Mononuclear cell (primary cell): ENCODE measurements around the gene SELP. TPM values are rescaled to one million over a fixed set of nuclear protein-coding genes. Genes with fewer than 3 reads are reported as not detected.

Source experiments
- H3K27me3 ChIP-seq: 2 replicates; pipeline ENCODE4 v1.6.0; 2011; ENCODE audit warnings: low read length, control low read depth; ENCODE audit not compliant: insufficient read depth
- H3K4me1 ChIP-seq: 2 replicates; pipeline ENCODE4 v1.5.1; 2011; ENCODE audit warnings: mild to moderate bottlenecking, low read length, control low read depth; ENCODE audit not compliant: insufficient read depth
- H3K4me3 ChIP-seq: 2 replicates; pipeline ENCODE4 v1.5.1; 2011; ENCODE audit warnings: mild to moderate bottlenecking, low read length, moderate library complexity
- H3K9me3 ChIP-seq: 2 replicates; pipeline ENCODE4 v1.5.1; 2011; ENCODE audit warnings: low read depth, mild to moderate bottlenecking, control low read depth, low read length
- total RNA-seq: library from RNA; depleted of rRNA; stranded (reverse); fragments of >200 nt; gene quantifications from one replicate; pipeline ENCODE4 v1.2.3, GENCODE V29; 2012

The SELP gene
- total RNA-seq, 1 donor: 17.0 TPM

GRCh38 chr1:169595764-169596711, 33.9 kb downstream of the SELP start:
- no peaks in the 10 kb centered on the region for H3K27me3 ChIP-seq
- no peaks in the 10 kb centered on the region for H3K4me1 ChIP-seq

GRCh38 chr1:169594391-169594790, 35.5 kb downstream of the SELP start:
- Histone ChIP-seq H3K9me3 (no peaks in the 10 kb centered on the region), H3K4me1 (no peaks in the 10 kb centered on the region), H3K4me3 (no peak overlapping the region), H3K27me3 (no peaks in the 10 kb centered on the region)

More at GRCh38 chr1:169595764-169596711, 33.9 kb downstream of the SELP start:
- Histone ChIP-seq H3K4me3 (no peak overlapping the region), H3K9me3 (no peaks in the 10 kb centered on the region)

GRCh38 chr1:169590932-169591331, 39.0 kb downstream of the SELP start:
- peaks cover 18% of the 10 kb centered on the region for H3K4me1 ChIP-seq
- no peaks in the 10 kb centered on the region for H3K27me3 ChIP-seq
- H3K4me3 ChIP-seq: no peak overlapping the region
- H3K9me3 ChIP-seq: no peaks in the 10 kb centered on the region

- H3K4me1 ChIP-seq: peaks cover 23% of the 10 kb centered on the region
- no peaks in the 10 kb centered on the region for H3K27me3 ChIP-seq
- H3K9me3 ChIP-seq: no peaks in the 10 kb centered on the region
- H3K4me3 ChIP-seq: no peak overlapping the region
Observed at GRCh38 chr1:169588785-169589485, 41.0 kb downstream of the SELP start.

GRCh38 chr1:169588112-169588511, 41.8 kb downstream of the SELP start:
- Histone ChIP-seq H3K27me3 (no peaks in the 10 kb centered on the region), H3K4me1 (peaks cover 23% of the 10 kb centered on the region), H3K4me3 (no peak overlapping the region), H3K9me3 (no peaks in the 10 kb centered on the region)

GRCh38 chr1:169586395-169587255, 43.3 kb downstream of the SELP start, which contains the start of gene F5:
TSS of gene F5 (minus strand) at chr1:169586481. CDS start at chr1:169586386, 95 bp downstream.
- Histone ChIP-seq H3K4me3 (peak within 1 kb of the TSS; percentile 41), H3K27me3 (no peaks in the 10 kb centered on the region), H3K9me3 (no peaks in the 10 kb centered on the region), H3K4me1 (peaks cover 23% of the 10 kb centered on the region)

GRCh38 chr1:169586067-169586394, 43.9 kb downstream of the SELP start:
- Histone ChIP-seq H3K4me3 (peak overlapping the region; percentile 41), H3K27me3 (no peaks in the 10 kb centered on the region), H3K4me1 (peaks cover 23% of the 10 kb centered on the region), H3K9me3 (no peaks in the 10 kb centered on the region)

- Histone ChIP-seq H3K9me3 (no peaks in the 10 kb centered on the region), H3K4me3 (peak overlapping the region; percentile 5), H3K27me3 (no peaks in the 10 kb centered on the region), H3K4me1 (peaks cover 23% of the 10 kb centered on the region)
Observed at GRCh38 chr1:169585181-169585580, 44.7 kb downstream of the SELP start.

- H3K4me3 ChIP-seq: peak overlapping the region; percentile 5
- H3K4me1 ChIP-seq: peaks cover 23% of the 10 kb centered on the region
- no peaks in the 10 kb centered on the region for H3K9me3 ChIP-seq
- no peaks in the 10 kb centered on the region for H3K27me3 ChIP-seq
Observed at GRCh38 chr1:169584483-169585144, 45.3 kb downstream of the SELP start.

- H3K9me3 ChIP-seq: no peaks in the 10 kb centered on the region
- no peaks in the 10 kb centered on the region for H3K4me1 ChIP-seq
- no peak overlapping the region for H3K4me3 ChIP-seq
- no peaks in the 10 kb centered on the region for H3K27me3 ChIP-seq
Observed at GRCh38 chr1:169577981-169578738, 51.8 kb downstream of the SELP start.

- H3K4me3 ChIP-seq: no peak overlapping the region
- no peaks in the 10 kb centered on the region for H3K4me1 ChIP-seq
- no peaks in the 10 kb centered on the region for H3K27me3 ChIP-seq
- H3K9me3 ChIP-seq: no peaks in the 10 kb centered on the region
Observed at GRCh38 chr1:169576935-169577331, 53.0 kb downstream of the SELP start.

- no peaks in the 10 kb centered on the region for H3K27me3 ChIP-seq
- H3K4me3 ChIP-seq: no peak overlapping the region
- no peaks in the 10 kb centered on the region for H3K4me1 ChIP-seq
- H3K9me3 ChIP-seq: no peaks in the 10 kb centered on the region
Observed at GRCh38 chr1:169576241-169576934, 53.5 kb downstream of the SELP start.

GRCh38 chr1:169574336-169574735, 55.6 kb downstream of the SELP start:
- no peaks in the 10 kb centered on the region for H3K9me3 ChIP-seq
- H3K4me3 ChIP-seq: no peak overlapping the region
- H3K4me1 ChIP-seq: no peaks in the 10 kb centered on the region
- H3K27me3 ChIP-seq: no peaks in the 10 kb centered on the region
